HG03103 (cell line): ENCODE data around the gene LRRC23.

Source experiments
- ATAC-seq: cut with Tn5 transposase; IDR thresholded peaks from one replicate; pipeline ENCODE4 v1.9.1; 2021; ENCODE audit warnings: low read depth; ENCODE audit not compliant: unreplicated experiment

Gene LRRC23

GRCh38 chr12:6954316-6955107 is 49.9 kb downstream of the LRRC23 start:
- ATAC-seq = no peak

- ATAC-seq = no peak
Measured at GRCh38 chr12:6955108-6956020, 50.7 kb downstream of the LRRC23 start.

DNA sequence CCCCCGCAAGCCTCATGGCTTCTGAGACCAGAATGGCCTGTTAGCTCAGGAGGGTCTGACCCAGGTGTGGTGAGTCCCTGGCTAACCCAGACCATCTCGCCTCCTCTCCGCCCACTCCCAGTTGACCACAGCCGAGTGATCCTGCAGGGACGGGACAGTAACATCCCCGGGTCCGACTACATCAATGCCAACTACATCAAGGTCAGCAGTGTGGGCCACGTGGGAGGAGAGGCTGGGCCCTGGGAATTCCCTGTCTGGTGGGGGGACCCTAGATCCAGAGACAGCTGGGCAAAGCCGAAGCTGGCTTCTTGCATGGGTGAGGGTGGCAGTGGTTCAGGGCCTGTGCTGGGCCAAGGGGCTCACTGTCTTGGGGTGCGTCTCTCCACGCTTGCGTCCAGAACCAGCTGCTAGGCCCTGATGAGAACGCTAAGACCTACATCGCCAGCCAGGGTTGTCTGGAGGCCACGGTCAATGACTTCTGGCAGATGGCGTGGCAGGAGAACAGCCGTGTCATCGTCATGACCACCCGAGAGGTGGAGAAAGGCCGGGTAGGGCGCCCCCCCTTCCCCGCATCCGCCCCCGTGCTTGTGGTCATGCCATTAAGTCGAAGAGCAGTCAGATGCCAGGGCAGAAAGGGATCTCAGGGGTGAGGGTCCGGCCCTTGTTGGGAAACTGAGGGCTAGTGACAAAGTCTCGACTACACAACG is 51.6 kb downstream of the LRRC23 start:
- no peak for ATAC-seq

DNA sequence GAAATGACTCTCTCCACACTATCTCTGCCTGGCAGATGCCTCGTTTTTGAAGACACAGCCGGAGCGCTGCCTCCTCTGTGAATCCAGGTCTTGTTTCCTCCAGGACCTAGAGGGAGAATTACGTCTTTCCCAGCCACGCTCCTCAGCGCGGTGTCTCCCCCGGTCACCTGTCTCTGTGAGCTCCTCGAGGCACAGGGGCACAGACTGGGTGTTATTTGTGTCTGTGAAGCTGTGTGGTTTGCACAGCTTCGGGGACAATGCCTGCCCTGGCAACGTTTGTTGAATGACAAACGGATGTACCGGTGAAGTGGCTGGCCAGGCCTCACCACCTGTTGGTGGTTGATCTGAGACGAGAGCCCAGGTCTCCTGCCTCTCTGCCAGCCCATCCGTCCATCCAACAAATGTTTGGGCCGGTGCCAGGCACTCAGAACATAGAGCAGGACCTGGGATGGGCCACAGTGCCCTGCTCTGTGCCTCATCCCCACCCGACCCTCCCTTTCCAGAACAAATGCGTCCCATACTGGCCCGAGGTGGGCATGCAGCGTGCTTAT is 52.6 kb downstream of the LRRC23 start:
- ATAC-seq = no peak

DNA sequence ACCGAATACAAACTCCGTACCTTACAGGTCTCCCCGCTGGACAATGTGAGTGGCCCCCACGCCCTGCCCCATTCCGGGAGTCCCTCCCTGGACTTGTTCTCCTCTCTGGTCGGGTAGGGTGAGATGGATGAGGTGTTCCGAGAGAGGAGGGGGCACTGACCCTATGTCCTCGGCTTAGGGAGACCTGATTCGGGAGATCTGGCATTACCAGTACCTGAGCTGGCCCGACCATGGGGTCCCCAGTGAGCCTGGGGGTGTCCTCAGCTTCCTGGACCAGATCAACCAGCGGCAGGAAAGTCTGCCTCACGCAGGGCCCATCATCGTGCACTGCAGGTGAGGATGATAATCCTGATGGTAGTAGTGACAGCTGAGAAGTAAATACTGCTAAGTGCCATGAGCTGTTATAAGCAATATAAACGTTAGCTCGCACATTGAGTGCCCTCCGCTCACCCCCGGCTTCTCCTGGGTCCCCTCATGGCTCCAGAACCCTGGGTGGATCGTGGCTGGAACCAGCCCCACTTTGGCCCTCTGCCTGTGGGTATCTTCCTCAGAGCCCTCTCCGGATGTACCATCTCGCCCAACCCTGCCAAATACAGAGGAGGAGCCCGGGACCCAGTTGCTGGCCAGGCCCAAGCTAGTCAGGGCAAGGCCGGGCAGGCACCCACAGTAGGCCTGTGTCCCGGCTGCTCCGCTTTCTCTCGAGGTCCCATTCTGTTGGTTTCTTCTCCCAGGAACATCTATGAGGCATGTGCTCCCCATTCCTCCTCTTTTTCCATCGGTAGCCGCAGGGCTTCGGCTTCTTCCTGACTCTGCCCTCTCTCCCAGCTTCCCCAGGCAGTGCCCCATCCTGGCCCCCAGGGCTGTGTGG is 53.4 kb downstream of the LRRC23 start:
- ATAC-seq = no peak

GRCh38 chr12:6958609-6959057 is 54.0 kb downstream of the LRRC23 start:
- ATAC-seq = no peak

GRCh38 chr12:6959058-6959804 is 54.6 kb downstream of the LRRC23 start:
- ATAC-seq = no peak

GRCh38 chr12:6959805-6960592 is 55.4 kb downstream of the LRRC23 start:
- no peak for ATAC-seq

GRCh38 chr12:6960593-6961277 is 56.1 kb downstream of the LRRC23 start:
- no peak for ATAC-seq

- ATAC-seq = no peak
Measured at GRCh38 chr12:6961278-6961694, 56.7 kb downstream of the LRRC23 start.

DNA sequence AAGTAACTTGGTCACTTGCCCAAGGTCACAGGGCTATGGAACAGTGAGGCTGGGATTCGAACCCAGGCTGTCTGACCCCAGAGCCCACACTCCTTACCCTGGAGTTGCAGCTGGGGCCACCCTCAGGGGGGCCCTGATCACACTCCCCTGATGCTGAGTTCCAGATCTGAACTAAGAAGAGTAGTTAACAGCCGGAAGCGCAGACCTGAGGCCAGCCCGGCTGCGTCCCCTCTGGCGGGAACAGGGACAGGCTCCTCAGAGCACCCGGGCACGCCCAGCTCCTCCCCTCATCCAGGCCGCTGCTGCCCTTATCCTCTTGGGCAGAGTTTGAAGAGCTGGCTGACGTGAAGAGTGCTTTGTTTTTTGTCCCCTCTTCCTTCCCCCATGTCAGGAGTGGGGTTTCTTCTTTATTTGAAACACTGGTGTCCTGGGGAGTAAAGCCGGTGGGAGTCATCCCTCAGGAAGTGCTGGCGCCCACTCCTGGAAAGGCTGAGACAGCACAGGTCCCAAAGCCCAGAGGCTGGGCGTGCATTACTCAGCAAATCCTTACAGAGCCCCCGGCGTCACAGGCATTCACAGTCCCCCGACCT is 57.2 kb downstream of the LRRC23 start:
- no peak for ATAC-seq

DNA sequence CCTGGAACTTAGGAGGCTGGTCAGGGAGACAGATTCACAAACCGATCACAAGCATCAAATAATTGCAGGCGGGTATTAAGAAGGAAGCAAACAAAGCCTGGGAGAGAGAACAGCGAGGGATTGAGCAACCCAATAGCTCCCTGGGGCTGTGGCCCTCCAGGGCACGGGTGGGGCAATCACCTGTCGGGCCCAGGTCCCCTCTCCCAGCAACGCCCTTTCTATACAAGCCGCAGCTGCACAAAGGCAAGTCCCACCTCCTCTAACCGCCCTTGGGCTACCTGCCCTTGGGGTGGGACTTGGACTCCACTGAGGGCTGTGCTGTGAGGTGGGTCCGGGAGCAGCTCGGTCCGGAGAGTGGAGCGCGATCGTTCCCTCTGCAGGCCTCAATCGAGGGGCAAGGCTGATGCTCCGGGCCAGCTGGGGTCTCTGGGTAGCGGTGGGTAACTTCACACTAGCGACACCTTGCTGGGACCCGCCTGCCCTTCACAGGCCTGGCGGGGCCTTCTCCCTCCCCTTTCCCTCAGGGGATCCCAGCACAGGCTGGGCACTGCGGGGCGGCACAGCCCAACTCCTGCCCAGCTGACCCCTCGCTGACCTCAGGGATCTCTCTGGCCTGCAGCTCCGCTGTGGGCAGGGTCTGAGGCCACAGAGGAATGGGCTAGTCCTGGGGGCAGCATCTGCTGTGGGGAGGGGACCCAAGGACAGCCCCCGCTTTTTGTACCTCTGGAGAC is 57.8 kb downstream of the LRRC23 start:
- no peak for ATAC-seq

- no peak for ATAC-seq
Measured at GRCh38 chr12:6963016-6963731, 58.6 kb downstream of the LRRC23 start.
